Measurements from ENCODE around the gene CHRNB2.

DNA sequence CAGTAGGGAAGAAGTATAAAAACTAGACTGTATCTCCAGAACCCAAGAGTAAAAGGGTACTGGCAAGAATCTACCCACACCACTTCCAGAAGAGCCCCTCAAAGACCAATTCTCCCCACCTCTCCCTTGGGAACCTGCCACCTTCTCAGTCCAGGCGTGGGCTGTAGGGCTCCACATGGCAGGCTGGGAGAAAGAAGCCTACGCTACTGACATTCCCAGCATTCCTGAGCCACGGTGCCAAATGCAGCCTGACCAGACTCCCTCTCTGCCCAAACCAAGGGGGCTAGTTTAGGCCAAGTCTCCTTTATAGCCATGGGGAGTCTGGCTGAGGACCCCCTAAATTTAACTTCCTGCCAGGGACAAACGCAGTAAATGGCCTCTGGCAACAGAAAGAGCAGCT is 11.2 kb upstream of the CHRNB2 start:
- TF ChIP-seq EZH2 (IDR thresholded peaks at IDR 0.05; ENCODE audit: low read depth): no peak
- TF ChIP-seq, protein P1, sequence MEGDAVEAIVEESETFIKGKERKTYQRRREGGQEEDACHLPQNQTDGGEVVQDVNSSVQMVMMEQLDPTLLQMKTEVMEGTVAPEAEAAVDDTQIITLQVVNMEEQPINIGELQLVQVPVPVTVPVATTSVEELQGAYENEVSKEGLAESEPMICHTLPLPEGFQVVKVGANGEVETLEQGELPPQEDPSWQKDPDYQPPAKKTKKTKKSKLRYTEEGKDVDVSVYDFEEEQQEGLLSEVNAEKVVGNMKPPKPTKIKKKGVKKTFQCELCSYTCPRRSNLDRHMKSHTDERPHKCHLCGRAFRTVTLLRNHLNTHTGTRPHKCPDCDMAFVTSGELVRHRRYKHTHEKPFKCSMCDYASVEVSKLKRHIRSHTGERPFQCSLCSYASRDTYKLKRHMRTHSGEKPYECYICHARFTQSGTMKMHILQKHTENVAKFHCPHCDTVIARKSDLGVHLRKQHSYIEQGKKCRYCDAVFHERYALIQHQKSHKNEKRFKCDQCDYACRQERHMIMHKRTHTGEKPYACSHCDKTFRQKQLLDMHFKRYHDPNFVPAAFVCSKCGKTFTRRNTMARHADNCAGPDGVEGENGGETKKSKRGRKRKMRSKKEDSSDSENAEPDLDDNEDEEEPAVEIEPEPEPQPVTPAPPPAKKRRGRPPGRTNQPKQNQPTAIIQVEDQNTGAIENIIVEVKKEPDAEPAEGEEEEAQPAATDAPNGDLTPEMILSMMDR (conservative IDR thresholded peaks at IDR 0.05): no peak
